SK-N-SH (cell line): Measurements from ENCODE around the gene LRRTM2. TPM values are rescaled to one million over a fixed set of nuclear protein-coding genes. Genes with fewer than 3 reads are reported as not detected.

Source experiments
- CTCF ChIA-PET: fragments of 300-600, 350-600 bp; formaldehyde crosslinking; extraction: SDS; loops from one replicate; lab custom pipeline; 2021; lab: Yijun Ruan, JAX
- POLR2A ChIA-PET: fragments of 350-600 bp; sonication (Branson Sonifier 250); formaldehyde crosslinking; extraction: SDS; loops from one replicate; lab custom pipeline; 2020; ENCODE audit warnings: antibody characterized with exemption, inconsistent platforms; lab: Yijun Ruan, JAX
- DNase-seq: peaks from one replicate; pipeline ENCODE4 v3.0.0; 2012
- H2AFZ ChIP-seq: fragments of 200-600 bp; sonication (generic); 2 replicates; pipeline ENCODE4 v1.8.1; 2016; ENCODE audit warnings: antibody characterized with exemption, mild to moderate bottlenecking, low read depth
- H3F3A ChIP-seq: fragments of 200-600 bp; sonication (generic); replicated peaks from 2 replicates; pipeline ENCODE3; 2016; ENCODE audit warnings: antibody characterized with exemption, mild to moderate bottlenecking; ENCODE audit not compliant: insufficient read depth
- H3K27ac ChIP-seq, 2 experiments: fragments of 200-500 bp in 1 of 2; fragments of 200-600 bp in 1 of 2; sonication (Bioruptor generic) in 1 of 2; sonication (generic), shearing (Covaris generic) in 1 of 2; 2 replicates each; pipeline versions ENCODE4 v1.5.1 to v1.6.1; 2014 to 2016; ENCODE audit warnings: low read depth in 2 of 2, inconsistent platforms in 1 of 2, low read length in 1 of 2, mild to moderate bottlenecking in 1 of 2, mixed read lengths in 1 of 2
- H3K27me3 ChIP-seq: fragments of 200-600 bp; sonication (generic), shearing (Covaris generic); 2 replicates; pipeline ENCODE4 v1.6.1; 2016; ENCODE audit warnings: mixed run types; ENCODE audit not compliant: insufficient read depth
- H3K36me3 ChIP-seq, 2 experiments: fragments of 200-500 bp in 1 of 2; fragments of 200-600 bp in 1 of 2; sonication (Bioruptor generic) in 1 of 2; sonication (generic) in 1 of 2; replicated peaks in 1 of 2; 2 replicates each; pipeline versions ENCODE3 to v1.5.1; 2014 to 2016; ENCODE audit warnings: low read length in 1 of 2, mild to moderate bottlenecking in 1 of 2; ENCODE audit not compliant: insufficient read depth in 2 of 2, control insufficient read depth in 1 of 2
- H3K4me1 ChIP-seq, 2 experiments: fragments of 200-500 bp in 1 of 2; fragments of 200-600 bp in 1 of 2; sonication (Bioruptor generic) in 1 of 2; sonication (generic), shearing (Covaris generic) in 1 of 2; 2 replicates each; pipeline versions ENCODE4 v1.5.1 to v1.6.1; 2014 to 2016; ENCODE audit warnings: low read depth in 1 of 2, low read length in 1 of 2, mixed run types in 1 of 2; ENCODE audit not compliant: insufficient read depth in 2 of 2, control insufficient read depth in 1 of 2
- H3K4me2 ChIP-seq: fragments of 200-600 bp; sonication (generic), shearing (Covaris generic); 2 replicates; pipeline ENCODE4 v1.6.1; 2017; ENCODE audit warnings: mixed run types
- H3K4me3 ChIP-seq, 2 experiments: fragments of 200-500 bp in 1 of 2; fragments of 200-600 bp in 1 of 2; sonication (Bioruptor generic) in 1 of 2; sonication (generic), shearing (Covaris generic) in 1 of 2; 2 replicates each; pipeline versions ENCODE4 v1.5.1 to v1.8.1; 2014 to 2016; ENCODE audit warnings: low read depth in 2 of 2, inconsistent platforms in 1 of 2, low read length in 1 of 2, mild to moderate bottlenecking in 1 of 2, mixed read lengths in 1 of 2, moderate library complexity in 1 of 2
- H3K79me2 ChIP-seq: fragments of 200-600 bp; sonication (generic); 2 replicates; pipeline ENCODE4 v1.8.1; 2017; ENCODE audit warnings: mild to moderate bottlenecking; ENCODE audit not compliant: insufficient read depth
- H3K9ac ChIP-seq: fragments of 200-600 bp; sonication (generic); 2 replicates; pipeline ENCODE4 v1.6.1; 2017; ENCODE audit warnings: mixed run types
- H3K9me2 ChIP-seq: fragments of 200-600 bp; sonication (generic); 2 replicates; pipeline ENCODE4 v1.6.1; 2017; ENCODE audit warnings: mixed run types
- H3K9me3 ChIP-seq: fragments of 200-600 bp; sonication (generic); 2 replicates; pipeline ENCODE4 v1.6.1; 2017; ENCODE audit warnings: mixed run types, mild to moderate bottlenecking, moderate library complexity
- H4K20me1 ChIP-seq: fragments of 200-600 bp; sonication (generic); 2 replicates; pipeline ENCODE4 v1.6.1; 2017; ENCODE audit warnings: mild to moderate bottlenecking, mixed run types; ENCODE audit not compliant: insufficient read depth
- JUND ChIP-seq: IDR thresholded peaks from 2 replicates; pipeline ENCODE4 v1.4.0; 2012
- NFIC ChIP-seq: IDR thresholded peaks from 2 replicates; pipeline ENCODE4 v1.4.0; 2012; ENCODE audit warnings: borderline replicate concordance
- NRF1 ChIP-seq: IDR thresholded peaks from 2 replicates; pipeline ENCODE4 v1.6.1; 2012; ENCODE audit warnings: low read depth, mild to moderate bottlenecking, low read length
- RFX5 ChIP-seq: IDR thresholded peaks from 2 replicates; pipeline ENCODE4 v1.6.1; 2012; ENCODE audit warnings: mild to moderate bottlenecking, improper control_type of control experiment, low read length
- SMC3 ChIP-seq: IDR thresholded peaks from 2 replicates; pipeline ENCODE4 v1.6.1; 2012; ENCODE audit warnings: low read depth, low read length, improper control_type of control experiment
- YY1 ChIP-seq: IDR thresholded peaks from 2 replicates; pipeline ENCODE4 v1.4.0; 2012; ENCODE audit warnings: low read depth, mild to moderate bottlenecking
- WGBS: methylation state at CpG from one replicate; pipeline ENCODE4 v1.1.6; 2017; ENCODE audit warnings: low lambda C conversion rate; 5-methylcytosine and 5-hydroxymethylcytosine counted together
- polyA plus RNA-seq, 3 experiments: library from polyadenylated mRNA; depleted of rRNA; stranded (reverse); fragments of >200 nt; gene quantifications; 2 replicates each; pipeline ENCODE4 v1.2.3, GENCODE V29; 2012
- TF ChIP-seq, protein P1 (sequence below): IDR thresholded peaks from 2 replicates; pipeline ENCODE4 v1.4.0; 2012; ENCODE audit warnings: low read depth, borderline replicate concordance
- TF ChIP-seq, protein P2 (sequence below): fragments of 200-600 bp; sonication (generic); IDR thresholded peaks from 2 replicates; pipeline ENCODE4 v1.6.1; 2017; ENCODE audit warnings: antibody characterized with exemption, mild to moderate bottlenecking, moderate library complexity
- TF ChIP-seq, protein P3 (sequence below): IDR thresholded peaks from 2 replicates; pipeline ENCODE4 v1.4.0; 2012; ENCODE audit warnings: low read depth
- TF ChIP-seq, protein P4 (sequence below): IDR thresholded peaks from 2 replicates; pipeline ENCODE4 v1.4.0; 2012; ENCODE audit warnings: low read depth, borderline replicate concordance

Gene LRRTM2
- polyA plus RNA-seq, 1 of the 3 experiments (the other 2 are of a cell fraction) = 0.38 TPM

DNA sequence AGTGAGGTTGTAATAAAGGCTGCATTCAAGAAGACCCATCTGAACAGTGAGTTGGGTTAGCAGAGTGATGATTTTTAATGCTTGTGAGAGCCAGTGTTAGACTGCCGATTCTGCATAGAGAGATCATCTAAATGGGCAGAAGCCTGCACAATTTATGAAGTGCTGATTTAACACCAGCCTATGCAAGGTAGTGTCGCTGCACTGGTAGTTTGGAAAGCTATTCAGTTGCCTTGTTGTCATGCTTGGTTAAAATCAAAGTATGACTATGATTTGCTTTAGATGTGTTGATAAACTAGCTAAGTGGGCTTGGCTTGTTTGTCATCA, 379 bp upstream of the LRRTM2 start (continued):
- TF ChIP-seq, protein P1, sequence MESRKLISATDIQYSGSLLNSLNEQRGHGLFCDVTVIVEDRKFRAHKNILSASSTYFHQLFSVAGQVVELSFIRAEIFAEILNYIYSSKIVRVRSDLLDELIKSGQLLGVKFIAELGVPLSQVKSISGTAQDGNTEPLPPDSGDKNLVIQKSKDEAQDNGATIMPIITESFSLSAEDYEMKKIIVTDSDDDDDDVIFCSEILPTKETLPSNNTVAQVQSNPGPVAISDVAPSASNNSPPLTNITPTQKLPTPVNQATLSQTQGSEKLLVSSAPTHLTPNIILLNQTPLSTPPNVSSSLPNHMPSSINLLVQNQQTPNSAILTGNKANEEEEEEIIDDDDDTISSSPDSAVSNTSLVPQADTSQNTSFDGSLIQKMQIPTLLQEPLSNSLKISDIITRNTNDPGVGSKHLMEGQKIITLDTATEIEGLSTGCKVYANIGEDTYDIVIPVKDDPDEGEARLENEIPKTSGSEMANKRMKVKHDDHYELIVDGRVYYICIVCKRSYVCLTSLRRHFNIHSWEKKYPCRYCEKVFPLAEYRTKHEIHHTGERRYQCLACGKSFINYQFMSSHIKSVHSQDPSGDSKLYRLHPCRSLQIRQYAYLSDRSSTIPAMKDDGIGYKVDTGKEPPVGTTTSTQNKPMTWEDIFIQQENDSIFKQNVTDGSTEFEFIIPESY = no peak
- TF ChIP-seq SMC3 = no peak
- TF ChIP-seq YY1 = no peak
- TF ChIP-seq, all 33 proteins: peak for 0

DNA sequence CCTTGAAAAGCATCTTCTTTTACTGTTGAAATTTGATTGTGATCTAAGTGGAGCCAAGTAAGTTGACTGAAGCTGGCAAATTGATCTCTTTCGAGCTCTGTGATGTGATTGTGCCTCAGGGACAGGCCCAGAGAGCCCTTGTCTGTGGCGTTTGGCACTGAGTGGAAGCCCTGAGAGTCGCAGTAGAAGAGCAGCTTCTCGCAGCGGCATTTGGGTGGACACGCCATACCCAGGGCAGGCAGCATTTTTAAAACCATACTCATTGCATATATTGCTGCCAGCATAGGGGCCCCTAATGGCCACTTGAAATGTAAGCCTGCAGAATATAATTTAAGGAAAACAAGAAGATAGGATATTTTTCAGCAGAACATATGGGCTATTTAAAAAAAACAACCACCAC, 894 bp downstream of the LRRTM2 start:
- Histone ChIP-seq H4K20me1 (peaks cover 94% of the 10 kb centered on the region), H3K27me3 (no peaks in the 10 kb centered on the region), H2AFZ (no peak overlapping the region), H3K9me3 (no peaks in the 10 kb centered on the region), H3K4me3 (peak overlapping the region; percentile 53 to 61), H3K4me2 (peak overlapping the region; percentile 75), H3K4me1 (peaks cover 43 to 50% of the 10 kb centered on the region in 2 experiments), H3F3A (peaks cover 24% of the 10 kb centered on the region), H3K36me3 (no peaks in the 10 kb centered on the region), H3K79me2 (peaks cover 96% of the 10 kb centered on the region), H3K9ac (peak overlapping the region; percentile 41; the same call in 1 of the 2 replicates), H3K27ac (peak overlapping the region; percentile 78 to 92), H3K9me2 (no peaks in the 10 kb centered on the region)
- WGBS = 22% methylated on average over 6 of the region's 6 CpGs
- DNase-seq = peak; percentile 39
- TF ChIP-seq, protein P2, sequence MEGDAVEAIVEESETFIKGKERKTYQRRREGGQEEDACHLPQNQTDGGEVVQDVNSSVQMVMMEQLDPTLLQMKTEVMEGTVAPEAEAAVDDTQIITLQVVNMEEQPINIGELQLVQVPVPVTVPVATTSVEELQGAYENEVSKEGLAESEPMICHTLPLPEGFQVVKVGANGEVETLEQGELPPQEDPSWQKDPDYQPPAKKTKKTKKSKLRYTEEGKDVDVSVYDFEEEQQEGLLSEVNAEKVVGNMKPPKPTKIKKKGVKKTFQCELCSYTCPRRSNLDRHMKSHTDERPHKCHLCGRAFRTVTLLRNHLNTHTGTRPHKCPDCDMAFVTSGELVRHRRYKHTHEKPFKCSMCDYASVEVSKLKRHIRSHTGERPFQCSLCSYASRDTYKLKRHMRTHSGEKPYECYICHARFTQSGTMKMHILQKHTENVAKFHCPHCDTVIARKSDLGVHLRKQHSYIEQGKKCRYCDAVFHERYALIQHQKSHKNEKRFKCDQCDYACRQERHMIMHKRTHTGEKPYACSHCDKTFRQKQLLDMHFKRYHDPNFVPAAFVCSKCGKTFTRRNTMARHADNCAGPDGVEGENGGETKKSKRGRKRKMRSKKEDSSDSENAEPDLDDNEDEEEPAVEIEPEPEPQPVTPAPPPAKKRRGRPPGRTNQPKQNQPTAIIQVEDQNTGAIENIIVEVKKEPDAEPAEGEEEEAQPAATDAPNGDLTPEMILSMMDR = peak; percentile 29
- TF ChIP-seq, protein P3, sequence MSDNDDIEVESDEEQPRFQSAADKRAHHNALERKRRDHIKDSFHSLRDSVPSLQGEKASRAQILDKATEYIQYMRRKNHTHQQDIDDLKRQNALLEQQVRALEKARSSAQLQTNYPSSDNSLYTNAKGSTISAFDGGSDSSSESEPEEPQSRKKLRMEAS = 0 out of 2 replicates have a peak, but pooled peaks have one; percentile 20
- TF ChIP-seq NRF1 (no peak), NFIC (peak; percentile 18; the same call in 1 of the 2 replicates)
- ChIA-PET CTCF (interaction anchor here (0.9 to 3.4 kb wide), 9 partner anchors 17 to 388 kb away, joined by 3 to 14 read pairs (median 3); no protein-coding TSS in a partner anchor), POLR2A (interaction anchor here (0.6 to 1.9 kb wide), 2 partner anchors 79 to 118 kb away, joined by 4 to 7 read pairs; no protein-coding TSS in a partner anchor)

DNA sequence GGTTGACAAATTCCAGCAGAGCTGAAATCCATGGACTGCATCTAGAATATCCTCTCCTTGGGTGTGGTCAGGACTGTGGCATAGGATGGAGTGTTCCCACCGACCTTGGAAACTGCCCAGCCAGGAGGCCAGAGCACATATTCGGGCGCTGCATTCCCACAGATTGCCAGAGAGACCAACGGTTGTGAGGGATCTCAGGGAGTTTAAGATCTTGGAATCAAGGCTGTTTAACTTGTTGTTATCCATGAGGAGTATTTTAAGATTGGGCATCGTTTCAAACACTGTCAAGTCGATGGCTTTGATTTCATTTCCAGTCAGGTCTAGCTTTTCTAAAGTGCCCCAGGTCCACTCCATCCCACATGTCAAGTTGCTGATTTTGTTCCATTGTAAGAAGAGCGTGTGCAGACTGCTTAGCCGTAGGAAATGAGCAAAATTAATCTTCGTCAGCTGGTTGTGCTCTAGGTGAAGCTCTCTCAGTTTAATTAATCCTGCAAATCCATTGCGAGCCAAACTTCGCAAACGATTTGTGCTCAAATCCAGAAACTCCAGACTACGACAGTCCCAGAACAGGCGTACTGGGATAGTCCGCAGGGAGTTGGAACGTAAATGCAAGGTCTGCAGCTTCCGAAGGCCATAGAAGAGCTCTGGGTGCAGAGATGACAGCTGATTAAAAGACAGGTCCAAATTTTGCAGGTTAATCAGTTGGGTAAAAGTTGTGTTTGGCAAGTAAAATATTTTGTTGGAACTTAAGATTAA, 1.5 kb downstream of the LRRTM2 start:
- peaks cover 27% of the 10 kb centered on the region for H3F3A ChIP-seq
- H3K9me3 ChIP-seq = no peaks in the 10 kb centered on the region
- peak overlapping the region; percentile 53 to 61 for H3K4me3 ChIP-seq
- peaks cover 43 to 50% of the 10 kb centered on the region in 2 experiments for H3K4me1 ChIP-seq
- H3K4me2 ChIP-seq = peak overlapping the region; percentile 75
- H3K27ac ChIP-seq = peak overlapping the region; percentile 0 to 78
- 70% methylated on average over 17 of the region's 17 CpGs for WGBS
- ChIA-PET POLR2A (interaction anchor here (0.6 to 0.9 kb wide), 3 partner anchors 97 to 447 kb away, joined by 3 to 7 read pairs (median 3); no protein-coding TSS in a partner anchor), CTCF (interaction anchor here (0.9 to 3.4 kb wide), 9 partner anchors 17 to 388 kb away, joined by 3 to 14 read pairs (median 3); no protein-coding TSS in a partner anchor)
- H3K36me3 ChIP-seq = no peaks in the 10 kb centered on the region
- peaks cover 94% of the 10 kb centered on the region for H4K20me1 ChIP-seq
- TF ChIP-seq, protein P4, sequence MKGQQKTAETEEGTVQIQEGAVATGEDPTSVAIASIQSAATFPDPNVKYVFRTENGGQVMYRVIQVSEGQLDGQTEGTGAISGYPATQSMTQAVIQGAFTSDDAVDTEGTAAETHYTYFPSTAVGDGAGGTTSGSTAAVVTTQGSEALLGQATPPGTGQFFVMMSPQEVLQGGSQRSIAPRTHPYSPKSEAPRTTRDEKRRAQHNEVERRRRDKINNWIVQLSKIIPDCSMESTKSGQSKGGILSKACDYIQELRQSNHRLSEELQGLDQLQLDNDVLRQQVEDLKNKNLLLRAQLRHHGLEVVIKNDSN = no peak
- TF ChIP-seq JUND (no peak), RFX5 (no peak)
- H3K27me3 ChIP-seq = no peaks in the 10 kb centered on the region
- H3K79me2 ChIP-seq = peaks cover 96% of the 10 kb centered on the region
- H3K9me2 ChIP-seq = no peaks in the 10 kb centered on the region
- no peak overlapping the region for H2AFZ ChIP-seq
- peak overlapping the region; percentile 41; the same call in 1 of the 2 replicates for H3K9ac ChIP-seq
- DNase-seq = peak; percentile 21
